Epithelial cell of proximal tubule (primary cell): ENCODE data around the gene NAV3. TPM values are rescaled to one million over a fixed set of nuclear protein-coding genes. Genes with fewer than 3 reads are reported as not detected.

ENCODE experiments used
- DNase-seq: peaks from one replicate; pipeline ENCODE4 v3.0.0-alpha.2; 2011; ENCODE audit warnings: low read depth
- H3K4me3 ChIP-seq: 2 replicates; pipeline ENCODE4 v1.5.1; 2011; ENCODE audit warnings: low read depth, mild to moderate bottlenecking, low read length
- total RNA-seq: library from RNA; depleted of rRNA; stranded (reverse); fragments of >200 nt; gene quantifications from 2 replicates; pipeline ENCODE4 v1.2.3, GENCODE V29; 2015
- TF ChIP-seq, protein P1 (sequence below): conservative IDR thresholded peaks from 2 replicates; pipeline ENCODE4 v1.5.1; 2012; ENCODE audit warnings: low read depth, mild to moderate bottlenecking, low read length

The NAV3 gene
- total RNA-seq, 1 donor from 2014 or later, result 15.5 TPM

- TF ChIP-seq, protein P1, sequence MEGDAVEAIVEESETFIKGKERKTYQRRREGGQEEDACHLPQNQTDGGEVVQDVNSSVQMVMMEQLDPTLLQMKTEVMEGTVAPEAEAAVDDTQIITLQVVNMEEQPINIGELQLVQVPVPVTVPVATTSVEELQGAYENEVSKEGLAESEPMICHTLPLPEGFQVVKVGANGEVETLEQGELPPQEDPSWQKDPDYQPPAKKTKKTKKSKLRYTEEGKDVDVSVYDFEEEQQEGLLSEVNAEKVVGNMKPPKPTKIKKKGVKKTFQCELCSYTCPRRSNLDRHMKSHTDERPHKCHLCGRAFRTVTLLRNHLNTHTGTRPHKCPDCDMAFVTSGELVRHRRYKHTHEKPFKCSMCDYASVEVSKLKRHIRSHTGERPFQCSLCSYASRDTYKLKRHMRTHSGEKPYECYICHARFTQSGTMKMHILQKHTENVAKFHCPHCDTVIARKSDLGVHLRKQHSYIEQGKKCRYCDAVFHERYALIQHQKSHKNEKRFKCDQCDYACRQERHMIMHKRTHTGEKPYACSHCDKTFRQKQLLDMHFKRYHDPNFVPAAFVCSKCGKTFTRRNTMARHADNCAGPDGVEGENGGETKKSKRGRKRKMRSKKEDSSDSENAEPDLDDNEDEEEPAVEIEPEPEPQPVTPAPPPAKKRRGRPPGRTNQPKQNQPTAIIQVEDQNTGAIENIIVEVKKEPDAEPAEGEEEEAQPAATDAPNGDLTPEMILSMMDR, result no peak
- no peak for DNase-seq
Measured at GRCh38 chr12:78232756-78233155, 402.1 kb downstream of the NAV3 start.

DNA sequence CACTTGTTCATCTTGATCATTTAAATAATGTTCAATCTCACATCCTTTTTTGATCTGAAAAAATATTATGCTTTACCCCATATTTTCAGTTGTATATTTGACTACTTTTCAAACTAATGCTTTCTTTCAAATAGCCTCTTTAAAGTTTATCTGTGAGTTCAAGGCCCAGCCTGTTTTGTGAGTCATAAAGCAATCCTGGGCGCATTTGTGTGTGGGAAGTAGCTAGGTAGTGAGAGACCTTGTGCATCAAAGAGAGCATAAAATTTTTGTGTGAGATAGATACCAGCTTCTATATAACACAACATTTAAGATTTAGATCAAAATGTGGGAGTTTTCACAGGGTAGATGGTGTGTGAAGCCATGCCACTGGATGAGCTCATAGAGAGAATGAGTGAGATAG lies 405.6 kb downstream of the NAV3 start:
- TF ChIP-seq, protein P1, result no peak
- no peak overlapping the region for H3K4me3 ChIP-seq
- DNase-seq, result no peak

More at GRCh38 chr12:78232756-78233155, 402.1 kb downstream of the NAV3 start:
- H3K4me3 ChIP-seq, result no peak overlapping the region

DNA sequence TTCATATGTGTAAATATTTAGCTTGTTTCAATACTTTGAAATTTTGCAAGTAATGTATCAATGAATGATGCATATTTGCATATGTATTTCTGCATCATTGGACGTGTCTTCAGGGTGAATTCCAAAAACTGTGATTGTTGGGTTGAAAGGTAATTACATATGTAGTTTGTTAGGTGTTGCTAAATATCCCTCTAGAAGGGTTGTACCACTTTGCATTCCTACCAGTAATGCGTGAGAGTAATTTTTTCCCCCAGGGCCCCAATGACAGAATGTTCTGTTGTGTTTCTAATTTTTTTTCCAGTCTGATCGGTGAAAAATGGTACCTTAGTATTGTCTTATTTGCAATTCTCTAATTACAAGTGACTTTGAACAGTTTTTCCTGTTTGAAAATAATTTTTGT lies 408.9 kb downstream of the NAV3 start:
- no peak overlapping the region for H3K4me3 ChIP-seq
- TF ChIP-seq, protein P1, result no peak
- no peak for DNase-seq

DNA sequence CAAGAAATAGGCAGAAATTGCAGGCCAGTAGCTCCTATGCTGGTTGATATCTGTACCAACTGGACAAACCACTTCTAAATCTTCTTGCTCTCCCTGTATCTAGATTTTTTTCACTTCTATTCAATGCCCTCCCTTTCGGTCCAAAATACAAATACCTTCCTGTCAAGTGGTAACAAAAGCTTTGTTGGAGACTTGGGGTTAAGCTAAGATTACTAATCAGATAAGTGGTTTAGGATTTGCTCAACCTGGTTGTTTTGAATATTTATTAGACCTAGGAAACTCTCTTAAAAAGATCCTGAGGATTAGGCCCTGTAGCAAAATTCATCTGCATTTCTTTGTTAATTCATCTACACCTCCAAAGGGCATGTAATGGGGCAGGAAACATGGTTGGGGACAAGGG lies 410.1 kb downstream of the NAV3 start:
- TF ChIP-seq, protein P1, result no peak
- no peak overlapping the region for H3K4me3 ChIP-seq
- no peak for DNase-seq

- TF ChIP-seq, protein P1, result no peak
- no peak for DNase-seq
- H3K4me3 ChIP-seq, result no peak overlapping the region
Measured at GRCh38 chr12:78241446-78241845, 410.8 kb downstream of the NAV3 start.

DNA sequence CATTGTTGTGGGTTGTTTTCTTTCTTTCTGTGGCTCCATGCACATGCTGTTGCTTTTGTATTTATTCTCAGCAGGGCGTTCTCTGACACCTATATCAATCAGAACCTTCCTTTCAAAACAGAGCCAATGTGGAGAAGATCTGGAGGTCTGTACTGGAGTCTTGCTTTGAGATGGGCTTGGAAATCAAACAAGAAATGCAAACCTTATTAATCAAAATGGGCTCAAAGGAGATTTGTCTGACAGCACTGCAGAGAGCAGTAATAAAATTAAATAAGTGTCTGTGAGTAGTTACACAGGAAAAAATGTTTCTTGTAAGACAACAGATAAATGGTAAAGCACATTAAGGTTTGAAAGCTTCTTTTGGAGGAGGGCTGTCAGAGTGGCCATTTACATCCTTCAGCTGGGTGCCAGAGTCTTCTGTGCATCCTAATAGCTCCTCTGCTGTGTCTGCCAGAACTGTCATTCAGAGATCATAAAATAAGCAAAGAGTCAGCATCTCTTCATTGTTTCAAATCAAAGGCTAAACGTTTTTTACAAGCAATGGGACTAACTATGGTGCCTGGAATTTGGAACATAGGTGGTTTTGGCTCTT lies 414.3 kb downstream of the NAV3 start:
- no peak overlapping the region for H3K4me3 ChIP-seq
- no peak for DNase-seq
- TF ChIP-seq, protein P1, result no peak

GRCh38 chr12:78248321-78248720 lies 417.6 kb downstream of the NAV3 start:
- no peak overlapping the region for H3K4me3 ChIP-seq
- no peak for DNase-seq
- TF ChIP-seq, protein P1, result no peak
